ENCODE results near the gene TBC1D10A. TPM values are rescaled to one million over a fixed set of nuclear protein-coding genes. Genes with fewer than 3 reads are reported as not detected.

Gene TBC1D10A
- total RNA-seq, 1 experiment from 2014 or later: 12.2 TPM

- intact Hi-C loops (cut with micrococcal nuclease; ENCODE audit: unreplicated experiment): no loop called here
- ChIA-PET POLR2A (no interaction called here), CTCF (no interaction called here)
- Histone ChIP-seq H3K4me1 (peaks cover 2% of the 10 kb centered on the region), H3K9me3 (no peaks in the 10 kb centered on the region), H3K27me3 (replicated peaks; ENCODE audit: control insufficient read depth, insufficient read depth, low read length) (no peaks in the 10 kb centered on the region), H3K36me3 (ENCODE audit: control insufficient read depth, insufficient read depth, low read length) (no peaks in the 10 kb centered on the region; the same call in 1 of the 2 replicates), H3K4me3 (ENCODE audit: low read depth, low read length) (no peak overlapping the region)
- no peak for DNase-seq
- Mint-ChIP-seq H3K27ac (ENCODE audit: unreplicated experiment) (no peak overlapping the region), H3K4me1 (ENCODE audit: low read depth, unreplicated experiment) (peaks cover 12% of the 10 kb centered on the region), H3K9me3 (ENCODE audit: unreplicated experiment) (no peaks in the 10 kb centered on the region), H3K36me3 (ENCODE audit: insufficient read depth, unreplicated experiment) (no peaks in the 10 kb centered on the region), H3K27me3 (ENCODE audit: insufficient read depth, unreplicated experiment) (no peaks in the 10 kb centered on the region), H3K4me3 (ENCODE audit: unreplicated experiment) (no peak overlapping the region)
- TF ChIP-seq, protein P1, sequence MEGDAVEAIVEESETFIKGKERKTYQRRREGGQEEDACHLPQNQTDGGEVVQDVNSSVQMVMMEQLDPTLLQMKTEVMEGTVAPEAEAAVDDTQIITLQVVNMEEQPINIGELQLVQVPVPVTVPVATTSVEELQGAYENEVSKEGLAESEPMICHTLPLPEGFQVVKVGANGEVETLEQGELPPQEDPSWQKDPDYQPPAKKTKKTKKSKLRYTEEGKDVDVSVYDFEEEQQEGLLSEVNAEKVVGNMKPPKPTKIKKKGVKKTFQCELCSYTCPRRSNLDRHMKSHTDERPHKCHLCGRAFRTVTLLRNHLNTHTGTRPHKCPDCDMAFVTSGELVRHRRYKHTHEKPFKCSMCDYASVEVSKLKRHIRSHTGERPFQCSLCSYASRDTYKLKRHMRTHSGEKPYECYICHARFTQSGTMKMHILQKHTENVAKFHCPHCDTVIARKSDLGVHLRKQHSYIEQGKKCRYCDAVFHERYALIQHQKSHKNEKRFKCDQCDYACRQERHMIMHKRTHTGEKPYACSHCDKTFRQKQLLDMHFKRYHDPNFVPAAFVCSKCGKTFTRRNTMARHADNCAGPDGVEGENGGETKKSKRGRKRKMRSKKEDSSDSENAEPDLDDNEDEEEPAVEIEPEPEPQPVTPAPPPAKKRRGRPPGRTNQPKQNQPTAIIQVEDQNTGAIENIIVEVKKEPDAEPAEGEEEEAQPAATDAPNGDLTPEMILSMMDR (IDR thresholded peaks at IDR 0.05; ENCODE audit: insufficient read depth in 1 of 2, low read depth in 1 of 2, low read length in 1 of 2, severe bottlenecking in 1 of 2, unreplicated experiment in 1 of 2): no peak
- BruUV-seq (replicated peaks): no TSS peak
Observed at GRCh38 chr22:30320021-30320556, 6.7 kb downstream of the TBC1D10A start.

DNA sequence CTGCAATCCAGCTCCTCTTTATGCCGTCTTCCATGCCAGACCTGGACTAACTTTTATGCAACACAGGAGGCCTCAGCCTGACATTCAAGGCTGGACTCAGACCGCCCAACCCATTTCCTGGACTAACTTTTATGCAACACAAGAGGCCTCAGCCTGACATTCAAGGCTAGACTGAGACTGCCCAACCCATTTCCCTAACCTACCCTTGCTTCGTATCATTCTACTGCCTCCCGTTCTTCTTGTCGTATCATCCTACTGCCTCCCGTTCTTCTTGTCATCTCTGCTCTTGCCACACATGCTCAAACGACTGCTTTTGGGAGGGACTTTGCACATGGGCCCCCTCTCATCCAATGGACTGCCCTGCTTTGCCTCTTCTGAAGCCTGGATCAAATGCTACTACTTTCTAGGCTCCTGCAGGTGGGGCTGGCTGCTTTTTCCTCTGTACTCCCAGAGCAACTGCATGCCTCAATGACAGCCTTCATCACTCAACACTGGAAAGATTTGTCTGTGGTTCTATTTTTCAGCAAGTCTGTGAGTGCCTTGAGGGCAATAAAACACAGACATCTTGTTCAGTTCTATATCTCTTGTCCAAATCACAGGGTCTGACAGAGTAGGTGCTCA, 7.8 kb downstream of the TBC1D10A start:
- CTCF ChIA-PET: interaction anchor here (0.7 kb wide), 1 partner anchor 31 kb away, joined by 3 read pairs; no protein-coding TSS in a partner anchor
- no peaks in the 10 kb centered on the region for H3K27me3 ChIP-seq (replicated peaks; ENCODE audit: control insufficient read depth, insufficient read depth, low read length)
- no peak overlapping the region for H3K27ac Mint-ChIP-seq (ENCODE audit: unreplicated experiment)
- no peaks in the 10 kb centered on the region for H3K27me3 Mint-ChIP-seq (ENCODE audit: insufficient read depth, unreplicated experiment)
- POLR2A ChIA-PET: no interaction called here
- H3K36me3 Mint-ChIP-seq (ENCODE audit: insufficient read depth, unreplicated experiment): no peaks in the 10 kb centered on the region
- DNase-seq: no peak
- H3K4me1 ChIP-seq: 0 out of 2 replicates have a peak, but pooled peaks cover 4% of the 10 kb centered on the region
- TF ChIP-seq, protein P1 (IDR thresholded peaks at IDR 0.05; ENCODE audit: insufficient read depth in 1 of 2, low read depth in 1 of 2, low read length in 1 of 2, severe bottlenecking in 1 of 2, unreplicated experiment in 1 of 2): no peak
- no peaks in the 10 kb centered on the region for H3K9me3 ChIP-seq
- H3K36me3 ChIP-seq (ENCODE audit: control insufficient read depth, insufficient read depth, low read length): no peaks in the 10 kb centered on the region; the same call in 1 of the 2 replicates
- no peaks in the 10 kb centered on the region for H3K9me3 Mint-ChIP-seq (ENCODE audit: unreplicated experiment)
- intact Hi-C loops (cut with micrococcal nuclease; ENCODE audit: unreplicated experiment): no loop called here
- no peak overlapping the region for H3K4me3 Mint-ChIP-seq (ENCODE audit: unreplicated experiment)
- BruUV-seq (replicated peaks): no TSS peak
- H3K4me1 Mint-ChIP-seq (ENCODE audit: low read depth, unreplicated experiment): peaks cover 13% of the 10 kb centered on the region
- H3K4me3 ChIP-seq (ENCODE audit: low read depth, low read length): no peak overlapping the region

DNA sequence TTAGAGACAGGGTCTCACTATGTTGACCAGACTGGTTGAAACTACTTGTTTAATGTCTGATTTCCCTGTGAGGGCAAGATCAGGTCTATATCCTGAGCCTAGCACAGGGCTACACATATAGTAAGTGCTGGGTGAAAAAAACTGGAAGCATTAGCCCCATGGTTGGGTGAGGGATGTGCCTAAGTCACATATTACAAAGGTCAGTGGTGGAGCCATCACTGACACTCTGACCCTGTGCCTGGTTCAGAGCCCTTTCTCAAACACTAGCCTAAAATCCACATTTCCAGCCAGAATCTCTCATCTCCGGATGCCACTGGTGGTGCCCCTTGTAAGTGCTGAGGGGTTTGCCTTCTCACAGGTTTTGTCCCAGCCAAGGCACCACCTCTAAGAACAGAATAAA, 9.0 kb downstream of the TBC1D10A start:
- H3K4me3 Mint-ChIP-seq (ENCODE audit: unreplicated experiment): no peak overlapping the region
- H3K36me3 Mint-ChIP-seq (ENCODE audit: insufficient read depth, unreplicated experiment): no peaks in the 10 kb centered on the region
- TF ChIP-seq, protein P1 (IDR thresholded peaks at IDR 0.05; ENCODE audit: insufficient read depth in 1 of 2, low read depth in 1 of 2, low read length in 1 of 2, severe bottlenecking in 1 of 2, unreplicated experiment in 1 of 2): no peak
- ChIA-PET POLR2A (no interaction called here), CTCF (no interaction called here)
- BruUV-seq (replicated peaks): no TSS peak
- Histone ChIP-seq H3K36me3 (ENCODE audit: control insufficient read depth, insufficient read depth, low read length) (no peaks in the 10 kb centered on the region; the same call in 1 of the 2 replicates), H3K4me1 (0 out of 2 replicates have a peak, but pooled peaks cover 4% of the 10 kb centered on the region), H3K9me3 (no peaks in the 10 kb centered on the region), H3K4me3 (ENCODE audit: low read depth, low read length) (no peak overlapping the region), H3K27me3 (replicated peaks; ENCODE audit: control insufficient read depth, insufficient read depth, low read length) (no peaks in the 10 kb centered on the region)
- no peaks in the 10 kb centered on the region for H3K27me3 Mint-ChIP-seq (ENCODE audit: insufficient read depth, unreplicated experiment)
- peaks cover 21% of the 10 kb centered on the region for H3K4me1 Mint-ChIP-seq (ENCODE audit: low read depth, unreplicated experiment)
- H3K27ac Mint-ChIP-seq (ENCODE audit: unreplicated experiment): peak overlapping the region; percentile 34
- intact Hi-C loops (cut with micrococcal nuclease; ENCODE audit: unreplicated experiment): no loop called here
- no peaks in the 10 kb centered on the region for H3K9me3 Mint-ChIP-seq (ENCODE audit: unreplicated experiment)
- no peak for DNase-seq

Measured in Caco-2 (cell line).